Measurements from ENCODE around the gene GALNT10. TPM values are rescaled to one million over a fixed set of nuclear protein-coding genes. Genes with fewer than 3 reads are reported as not detected.

GALNT10 gene
- total RNA-seq, 1 donor from 2014 or later, result 96.1 TPM

DNA sequence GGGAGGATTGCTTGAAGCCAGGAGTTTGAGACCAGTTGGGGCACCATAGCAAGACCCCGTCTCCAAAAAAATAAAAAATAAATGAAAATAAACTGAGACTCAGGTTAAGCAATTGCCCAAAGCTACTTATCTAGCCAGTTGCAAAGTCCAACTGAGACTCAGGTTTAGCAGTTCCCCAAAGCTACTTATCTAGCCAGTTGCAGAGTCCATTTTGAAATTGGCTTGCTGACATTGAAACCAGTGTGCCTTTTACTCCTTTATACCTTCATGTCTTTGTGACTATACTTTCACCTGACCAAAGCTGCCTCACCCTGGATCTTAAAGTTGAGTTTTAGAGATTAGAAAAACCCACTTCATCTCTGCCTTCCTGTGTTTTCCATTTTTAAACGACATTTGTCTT is 66.5 kb downstream of the GALNT10 start:
- no peak overlapping the region for H3K27ac Mint-ChIP-seq (ENCODE audit: unreplicated experiment)
- H3K4me1 ChIP-seq (ENCODE audit: insufficient read depth, low read length), result peaks cover 16% of the 10 kb centered on the region
- H2AFZ ChIP-seq (ENCODE audit: low read depth, low read length), result no peak overlapping the region
- H3K4me1 Mint-ChIP-seq (ENCODE audit: low read depth, unreplicated experiment), result peaks cover 26% of the 10 kb centered on the region
- DNase-seq (ENCODE audit: low read depth) (no peak), FAIRE-seq (no peak)
- no peaks in the 10 kb centered on the region for H3K27me3 ChIP-seq (ENCODE audit: insufficient read depth, low read length)
- peaks cover 16% of the 10 kb centered on the region for H4K20me1 ChIP-seq (ENCODE audit: insufficient read depth, low read length)
- H3K27me3 Mint-ChIP-seq (ENCODE audit: low read depth, unreplicated experiment), result no peaks in the 10 kb centered on the region
- H3K9me3 ChIP-seq (ENCODE audit: insufficient read depth, low read depth, low read length), result no peaks in the 10 kb centered on the region
- H3K4me3 ChIP-seq (ENCODE audit: insufficient read depth, low read depth, low read length), result no peak overlapping the region
- H3K79me2 ChIP-seq (ENCODE audit: insufficient read depth, low read length), result peaks cover 61% of the 10 kb centered on the region
- no peaks in the 10 kb centered on the region for H3K36me3 ChIP-seq (ENCODE audit: insufficient read depth, low read length)
- peaks cover 7% of the 10 kb centered on the region for H3K36me3 Mint-ChIP-seq (ENCODE audit: low read depth, unreplicated experiment)
- H3K4me3 Mint-ChIP-seq (ENCODE audit: unreplicated experiment), result no peak overlapping the region
- no peak overlapping the region for H3K27ac ChIP-seq (ENCODE audit: low read depth, low read length)
- no peak overlapping the region for H3K9ac ChIP-seq (ENCODE audit: low read length)
- peak overlapping the region; percentile 25 for H3K4me2 ChIP-seq (ENCODE audit: low read length)
- H3K9me3 Mint-ChIP-seq (ENCODE audit: unreplicated experiment), result peaks cover 3% of the 10 kb centered on the region
- no peak for TF ChIP-seq EZH2 (IDR thresholded peaks at IDR 0.05; ENCODE audit: insufficient read depth, low read length)
- TF ChIP-seq, protein P1, sequence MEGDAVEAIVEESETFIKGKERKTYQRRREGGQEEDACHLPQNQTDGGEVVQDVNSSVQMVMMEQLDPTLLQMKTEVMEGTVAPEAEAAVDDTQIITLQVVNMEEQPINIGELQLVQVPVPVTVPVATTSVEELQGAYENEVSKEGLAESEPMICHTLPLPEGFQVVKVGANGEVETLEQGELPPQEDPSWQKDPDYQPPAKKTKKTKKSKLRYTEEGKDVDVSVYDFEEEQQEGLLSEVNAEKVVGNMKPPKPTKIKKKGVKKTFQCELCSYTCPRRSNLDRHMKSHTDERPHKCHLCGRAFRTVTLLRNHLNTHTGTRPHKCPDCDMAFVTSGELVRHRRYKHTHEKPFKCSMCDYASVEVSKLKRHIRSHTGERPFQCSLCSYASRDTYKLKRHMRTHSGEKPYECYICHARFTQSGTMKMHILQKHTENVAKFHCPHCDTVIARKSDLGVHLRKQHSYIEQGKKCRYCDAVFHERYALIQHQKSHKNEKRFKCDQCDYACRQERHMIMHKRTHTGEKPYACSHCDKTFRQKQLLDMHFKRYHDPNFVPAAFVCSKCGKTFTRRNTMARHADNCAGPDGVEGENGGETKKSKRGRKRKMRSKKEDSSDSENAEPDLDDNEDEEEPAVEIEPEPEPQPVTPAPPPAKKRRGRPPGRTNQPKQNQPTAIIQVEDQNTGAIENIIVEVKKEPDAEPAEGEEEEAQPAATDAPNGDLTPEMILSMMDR (IDR thresholded peaks at IDR 0.05; ENCODE audit: insufficient read depth, low read depth, low read length), result no peak

DNA sequence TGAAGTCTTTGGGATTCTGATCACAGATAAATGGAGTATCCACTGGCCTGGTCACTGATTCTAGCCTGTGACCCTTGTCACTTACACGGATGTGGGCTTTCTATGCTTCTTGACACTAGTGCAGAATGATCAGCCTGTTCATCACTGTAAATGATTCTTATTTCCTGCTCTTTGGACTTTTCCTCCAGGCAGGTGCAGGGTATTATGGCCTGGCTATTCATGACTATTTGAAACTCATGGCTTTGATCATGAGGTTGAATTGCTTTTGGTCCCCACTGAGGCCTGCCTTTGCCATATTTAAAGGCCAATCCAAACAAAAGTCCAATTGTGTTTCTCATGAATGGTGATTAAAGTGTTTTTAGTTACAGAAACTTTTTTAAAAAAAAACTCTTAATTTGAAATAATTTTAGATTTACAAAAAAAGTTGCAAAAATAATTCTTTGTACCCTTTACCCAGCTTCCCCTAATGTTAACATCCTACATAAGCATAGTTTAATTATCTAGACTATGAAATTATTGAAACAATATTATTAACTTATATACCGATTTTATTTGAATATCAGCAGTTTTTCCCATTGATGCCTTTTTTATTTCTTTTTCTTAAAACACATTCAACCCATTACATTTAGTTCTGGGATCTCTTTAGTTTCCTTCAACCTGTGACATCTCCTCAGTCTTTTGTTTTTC is 68.1 kb downstream of the GALNT10 start:
- H3K4me3 ChIP-seq (ENCODE audit: insufficient read depth, low read depth, low read length), result no peak overlapping the region
- H3K4me2 ChIP-seq (ENCODE audit: low read length), result no peak overlapping the region
- TF ChIP-seq, protein P1 (IDR thresholded peaks at IDR 0.05; ENCODE audit: insufficient read depth, low read depth, low read length), result no peak
- TF ChIP-seq EZH2 (IDR thresholded peaks at IDR 0.05; ENCODE audit: insufficient read depth, low read length), result no peak
- H2AFZ ChIP-seq (ENCODE audit: low read depth, low read length), result no peak overlapping the region
- H3K9ac ChIP-seq (ENCODE audit: low read length), result no peak overlapping the region
- Mint-ChIP-seq H3K9me3 (ENCODE audit: unreplicated experiment) (peaks cover 4% of the 10 kb centered on the region), H3K4me1 (ENCODE audit: low read depth, unreplicated experiment) (peaks cover 26% of the 10 kb centered on the region), H3K27ac (ENCODE audit: unreplicated experiment) (no peak overlapping the region), H3K36me3 (ENCODE audit: low read depth, unreplicated experiment) (peaks cover 17% of the 10 kb centered on the region), H3K27me3 (ENCODE audit: low read depth, unreplicated experiment) (no peaks in the 10 kb centered on the region), H3K4me3 (ENCODE audit: unreplicated experiment) (no peak overlapping the region)
- H3K27ac ChIP-seq (ENCODE audit: low read depth, low read length), result no peak overlapping the region
- no peak for DNase-seq (ENCODE audit: low read depth)
- H3K4me1 ChIP-seq (ENCODE audit: insufficient read depth, low read length), result peaks cover 16% of the 10 kb centered on the region
- FAIRE-seq, result peak; percentile 26
- H4K20me1 ChIP-seq (ENCODE audit: insufficient read depth, low read length), result peaks cover 16% of the 10 kb centered on the region
- H3K9me3 ChIP-seq (ENCODE audit: insufficient read depth, low read depth, low read length), result no peaks in the 10 kb centered on the region
- H3K27me3 ChIP-seq (ENCODE audit: insufficient read depth, low read length), result no peaks in the 10 kb centered on the region
- peaks cover 65% of the 10 kb centered on the region for H3K79me2 ChIP-seq (ENCODE audit: insufficient read depth, low read length)
- H3K36me3 ChIP-seq (ENCODE audit: insufficient read depth, low read length), result peaks cover 8% of the 10 kb centered on the region
